Adrenal gland (tissue), 5 donors: ENCODE measurements around the gene HOXC9.

Experiments used
- POLR2A ChIP-seq, 2 donors: fragments of 450-650 bp; IDR thresholded peaks; one replicate each; pipeline ENCODE4 v1.6.1; 2017; ENCODE audit warnings: antibody characterized with exemption in 2 of 2, mild to moderate bottlenecking in 2 of 2, moderate library complexity in 1 of 2
- TF ChIP-seq, protein P1 (sequence below), 6 experiments: fragments of 450-650 bp in 4 of 6; fragments of 200-600 bp in 2 of 6; sonication (generic) in 1 of 6; IDR thresholded peaks; 1 replicate in 5 of 6; 2 replicates in 1 of 6; pipeline versions ENCODE4 v1.5.1 to v1.8.0; 2016 to 2021; ENCODE audit warnings: antibody characterized with exemption in 6 of 6, mild to moderate bottlenecking in 2 of 6, moderate library complexity in 1 of 6
- donor health status: DM: no; HTN: no; CAD: no.

DNA sequence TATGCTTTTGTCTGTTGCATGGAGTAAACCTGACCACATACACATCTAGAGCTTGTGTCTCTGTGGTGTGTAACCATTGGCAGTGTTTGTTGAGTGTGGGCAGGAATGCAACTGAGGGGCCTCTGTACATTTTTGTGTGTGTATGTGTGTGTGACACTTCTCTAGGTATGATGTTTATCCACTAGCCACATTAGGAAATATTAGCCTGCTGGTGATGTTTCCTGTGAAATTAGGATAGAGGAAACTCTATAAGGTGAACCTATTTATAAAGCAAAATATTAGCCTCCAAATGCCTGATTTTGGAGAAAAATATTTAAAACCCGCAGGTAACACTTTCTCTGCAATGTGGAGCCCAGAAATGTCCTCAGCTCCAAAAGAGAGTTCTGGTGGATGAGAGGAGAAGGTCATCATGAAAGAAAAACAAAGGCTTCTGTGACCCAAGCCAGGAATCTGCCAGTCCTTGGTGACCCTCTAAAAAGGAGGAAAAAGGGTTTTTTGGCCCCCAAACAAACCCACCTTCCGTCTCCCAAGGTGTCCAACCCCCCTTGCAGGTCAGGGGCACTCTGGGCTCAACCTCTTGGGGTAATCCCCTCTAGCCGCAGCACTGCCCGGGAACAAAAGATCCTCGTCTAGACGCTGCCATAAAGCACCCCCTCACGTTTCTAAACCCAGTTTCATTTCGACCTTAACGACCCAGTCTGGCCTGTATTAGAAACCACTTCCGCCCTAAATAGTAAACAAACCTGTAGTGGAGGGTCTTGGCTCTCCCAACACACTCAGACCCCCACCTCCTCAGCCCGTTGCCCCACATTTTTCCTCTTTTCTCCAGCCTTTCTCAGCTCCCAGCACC, 22.1 kb upstream of the HOXC9 start:
- TF ChIP-seq, protein P1, sequence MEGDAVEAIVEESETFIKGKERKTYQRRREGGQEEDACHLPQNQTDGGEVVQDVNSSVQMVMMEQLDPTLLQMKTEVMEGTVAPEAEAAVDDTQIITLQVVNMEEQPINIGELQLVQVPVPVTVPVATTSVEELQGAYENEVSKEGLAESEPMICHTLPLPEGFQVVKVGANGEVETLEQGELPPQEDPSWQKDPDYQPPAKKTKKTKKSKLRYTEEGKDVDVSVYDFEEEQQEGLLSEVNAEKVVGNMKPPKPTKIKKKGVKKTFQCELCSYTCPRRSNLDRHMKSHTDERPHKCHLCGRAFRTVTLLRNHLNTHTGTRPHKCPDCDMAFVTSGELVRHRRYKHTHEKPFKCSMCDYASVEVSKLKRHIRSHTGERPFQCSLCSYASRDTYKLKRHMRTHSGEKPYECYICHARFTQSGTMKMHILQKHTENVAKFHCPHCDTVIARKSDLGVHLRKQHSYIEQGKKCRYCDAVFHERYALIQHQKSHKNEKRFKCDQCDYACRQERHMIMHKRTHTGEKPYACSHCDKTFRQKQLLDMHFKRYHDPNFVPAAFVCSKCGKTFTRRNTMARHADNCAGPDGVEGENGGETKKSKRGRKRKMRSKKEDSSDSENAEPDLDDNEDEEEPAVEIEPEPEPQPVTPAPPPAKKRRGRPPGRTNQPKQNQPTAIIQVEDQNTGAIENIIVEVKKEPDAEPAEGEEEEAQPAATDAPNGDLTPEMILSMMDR (IDR thresholded peaks at IDR 0.05): no peak
- TF ChIP-seq POLR2A (IDR thresholded peaks at IDR 0.05): no peak
